Hepatocyte (in vitro differentiated cells): ENCODE data around the gene FAM110A. TPM values are rescaled to one million over a fixed set of nuclear protein-coding genes. Genes with fewer than 3 reads are reported as not detected.
"Not testable (repeated sequence)": the region's sequence is repeated elsewhere in the genome, so short reads cannot be mapped to it uniquely, and the experiment has no call there.

Source experiments
- DNase-seq: peaks from one replicate; pipeline ENCODE4 v3.0.0-alpha.2; 2016; ENCODE audit warnings: low spot score
- H2AFZ ChIP-seq: fragments of 200-600 bp; sonication (generic); 2 replicates; pipeline ENCODE4 v1.6.0; 2016; ENCODE audit warnings: antibody characterized with exemption, mild to moderate bottlenecking
- H3K27ac ChIP-seq: fragments of 200-600 bp; sonication (generic); 2 replicates; pipeline ENCODE4 v1.5.1; 2016; ENCODE audit warnings: mild to moderate bottlenecking
- H3K27me3 ChIP-seq: fragments of 200-600 bp; sonication (generic); 2 replicates; pipeline ENCODE4 v1.6.1; 2016
- H3K36me3 ChIP-seq: fragments of 200-600 bp; sonication (generic); replicated peaks from 2 replicates; pipeline ENCODE4 v1.5.1; 2016; ENCODE audit warnings: low read depth; ENCODE audit not compliant: insufficient read depth
- H3K4me1 ChIP-seq: fragments of 200-600 bp; sonication (generic); 2 replicates; pipeline ENCODE4 v1.5.1; 2016; ENCODE audit warnings: mild to moderate bottlenecking, moderate library complexity; ENCODE audit not compliant: insufficient read depth
- H3K4me2 ChIP-seq: fragments of 200-600 bp; sonication (generic); 2 replicates; pipeline ENCODE4 v1.6.0; 2016
- H3K4me3 ChIP-seq: fragments of 200-600 bp; sonication (generic); 2 replicates; pipeline ENCODE4 v1.5.1; 2016; ENCODE audit warnings: mild to moderate bottlenecking
- H3K79me2 ChIP-seq: fragments of 200-600 bp; sonication (generic); 2 replicates; pipeline ENCODE4 v1.6.0; 2017; ENCODE audit warnings: mild to moderate bottlenecking
- H3K9me2 ChIP-seq: fragments of 200-600 bp; sonication (generic); replicated peaks from 2 replicates; pipeline ENCODE4 v1.6.0; 2017; ENCODE audit warnings: mild to moderate bottlenecking; ENCODE audit not compliant: insufficient read depth
- H3K9me3 ChIP-seq: fragments of 200-600 bp; sonication (generic); 2 replicates; pipeline ENCODE4 v1.5.1; 2016; ENCODE audit warnings: low read depth, mild to moderate bottlenecking
- H4K20me1 ChIP-seq: fragments of 200-600 bp; sonication (generic); 2 replicates; pipeline ENCODE4 v1.6.0; 2016; ENCODE audit warnings: mild to moderate bottlenecking; ENCODE audit not compliant: insufficient read depth, poor library complexity, severe bottlenecking
- CTCF ChIP-seq: fragments of 200-600 bp; sonication (generic); IDR thresholded peaks from 2 replicates; pipeline ENCODE4 v1.5.1; 2016; ENCODE audit warnings: antibody characterized with exemption, mild to moderate bottlenecking; ENCODE audit not compliant: poor library complexity
- EZH2 ChIP-seq: fragments of 200-600 bp; sonication (generic); IDR thresholded peaks from 2 replicates; pipeline ENCODE4 v1.6.1; 2016; ENCODE audit warnings: antibody characterized with exemption, mild to moderate bottlenecking, borderline replicate concordance
- EZH2phosphoT487 ChIP-seq: fragments of 200-600 bp; sonication (generic); IDR thresholded peaks from one replicate; pipeline ENCODE4 v1.6.1; 2018; ENCODE audit warnings: antibody characterized with exemption, mild to moderate bottlenecking, low read depth, moderate library complexity; ENCODE audit not compliant: unreplicated experiment, severe bottlenecking
- WGBS: methylation state at CpG from one replicate; pipeline ENCODE4 v1.1.6; 2016; ENCODE audit warnings: low lambda C conversion rate; ENCODE audit errors: missing lambda C conversion rate; 5-methylcytosine and 5-hydroxymethylcytosine counted together
- polyA plus RNA-seq: library from polyadenylated mRNA; unstranded; fragments of >200 nt; fragmentation: Nextera tagmentation; extraction: Ambion mirVana; gene quantifications from 2 replicates; pipeline ENCODE4 v1.2.1, GENCODE V29; 2016
- total RNA-seq: library from RNA; depleted of rRNA; stranded (reverse); fragments of >200 nt; gene quantifications from 2 replicates; pipeline ENCODE4 v1.2.3, GENCODE V29; 2014

The FAM110A gene
- total and polyA plus RNA-seq, 2 experiments from 2014 or later, result 4.6 to 6.1 TPM

- no peak for DNase-seq
- Histone ChIP-seq H3K79me2 (peaks cover 3% of the 10 kb centered on the region), H4K20me1 (no peaks in the 10 kb centered on the region), H3K9me2 (no peaks in the 10 kb centered on the region), H3K4me1 (no peaks in the 10 kb centered on the region), H3K27ac (no peak overlapping the region), H3K36me3 (no peaks in the 10 kb centered on the region), H3K27me3 (peaks cover 4% of the 10 kb centered on the region), H3K9me3 (no peaks in the 10 kb centered on the region), H3K4me2 (no peak overlapping the region), H2AFZ (no peak overlapping the region), H3K4me3 (no peak overlapping the region)
- WGBS, result 93% methylated on average over 11 of the region's 11 CpGs
- TF ChIP-seq EZH2phosphoT487 (no peak), EZH2 (no peak), CTCF (no peak)
Measured at GRCh38 chr20:845941-846893, 12.7 kb downstream of the FAM110A start.

GRCh38 chr20:846894-847278 lies 13.4 kb downstream of the FAM110A start:
- TF ChIP-seq EZH2, result no peak
- no peak for TF ChIP-seq EZH2phosphoT487
- no peak for TF ChIP-seq CTCF
- Histone ChIP-seq H3K27ac (no peak overlapping the region), H3K9me3 (no peaks in the 10 kb centered on the region), H3K27me3 (no peaks in the 10 kb centered on the region), H2AFZ (no peak overlapping the region), H3K36me3 (no peaks in the 10 kb centered on the region), H3K4me3 (no peak overlapping the region), H3K79me2 (no peaks in the 10 kb centered on the region), H3K4me2 (no peak overlapping the region), H4K20me1 (no peaks in the 10 kb centered on the region), H3K9me2 (no peaks in the 10 kb centered on the region), H3K4me1 (no peaks in the 10 kb centered on the region)
- 86% methylated on average over 7 of the region's 7 CpGs for WGBS
- no peak for DNase-seq

GRCh38 chr20:848193-848592 lies 14.7 kb downstream of the FAM110A start:
- DNase-seq, result no peak
- no peaks in the 10 kb centered on the region for H4K20me1 ChIP-seq
- H3K4me2 ChIP-seq, result no peak overlapping the region
- H3K9me2 ChIP-seq, result no peaks in the 10 kb centered on the region
- no peak overlapping the region for H2AFZ ChIP-seq
- H3K27me3 ChIP-seq, result no peaks in the 10 kb centered on the region
- 90% methylated on average over 5 of the region's 5 CpGs for WGBS
- no peaks in the 10 kb centered on the region for H3K9me3 ChIP-seq
- no peaks in the 10 kb centered on the region for H3K79me2 ChIP-seq
- no peaks in the 10 kb centered on the region for H3K4me1 ChIP-seq
- H3K27ac ChIP-seq, result no peak overlapping the region
- no peak overlapping the region for H3K4me3 ChIP-seq
- no peak for TF ChIP-seq EZH2
- H3K36me3 ChIP-seq, result no peaks in the 10 kb centered on the region

- not testable (repeated sequence) for H3K4me3 ChIP-seq, H3K27me3 ChIP-seq, H3K9me2 ChIP-seq, H3K9me3 ChIP-seq, H3K4me1 ChIP-seq, H3K79me2 ChIP-seq, H2AFZ ChIP-seq, H4K20me1 ChIP-seq, H3K36me3 ChIP-seq, H3K4me2 ChIP-seq, DNase-seq, H3K27ac ChIP-seq
- 94% methylated on average over 8 of the region's 8 CpGs for WGBS
Measured at GRCh38 chr20:848731-849130, 15.2 kb downstream of the FAM110A start.
